ENCODE measurements around the gene LEF1. TPM values are rescaled to one million over a fixed set of nuclear protein-coding genes. Genes with fewer than 3 reads are reported as not detected.

The LEF1 gene
- total RNA-seq, 1 donor from 2014 or later, result 1.7 TPM

GRCh38 chr4:108049406-108049805, 119.3 kb downstream of the LEF1 start:
- no peaks in the 10 kb centered on the region for H3K36me3 Mint-ChIP-seq (ENCODE audit: unreplicated experiment)
- no peak for TF ChIP-seq CTCF (IDR thresholded peaks at IDR 0.05)
- H3K4me1 Mint-ChIP-seq (ENCODE audit: unreplicated experiment), result no peaks in the 10 kb centered on the region
- H3K4me3 Mint-ChIP-seq (ENCODE audit: unreplicated experiment), result no peak overlapping the region
- no peaks in the 10 kb centered on the region for H3K9me3 Mint-ChIP-seq (ENCODE audit: unreplicated experiment)
- H3K27ac Mint-ChIP-seq (ENCODE audit: unreplicated experiment), result no peak overlapping the region
- no peak for DNase-seq (ENCODE audit: extremely low spot score, unreplicated experiment)
- no peaks in the 10 kb centered on the region for H3K27me3 Mint-ChIP-seq (ENCODE audit: unreplicated experiment)

GRCh38 chr4:108048997-108049396, 119.7 kb downstream of the LEF1 start:
- Mint-ChIP-seq H3K9me3 (ENCODE audit: unreplicated experiment) (no peaks in the 10 kb centered on the region), H3K4me1 (ENCODE audit: unreplicated experiment) (no peaks in the 10 kb centered on the region), H3K27ac (ENCODE audit: unreplicated experiment) (no peak overlapping the region), H3K36me3 (ENCODE audit: unreplicated experiment) (no peaks in the 10 kb centered on the region), H3K4me3 (ENCODE audit: unreplicated experiment) (no peak overlapping the region), H3K27me3 (ENCODE audit: unreplicated experiment) (no peaks in the 10 kb centered on the region)
- no peak for TF ChIP-seq CTCF (IDR thresholded peaks at IDR 0.05)
- no peak for DNase-seq (ENCODE audit: extremely low spot score, unreplicated experiment)

GRCh38 chr4:108048157-108048556, 120.6 kb downstream of the LEF1 start:
- H3K27ac Mint-ChIP-seq (ENCODE audit: unreplicated experiment), result no peak overlapping the region

GRCh38 chr4:108047199-108047598, 121.5 kb downstream of the LEF1 start:
- Mint-ChIP-seq H3K27me3 (ENCODE audit: unreplicated experiment) (no peaks in the 10 kb centered on the region), H3K36me3 (ENCODE audit: unreplicated experiment) (no peaks in the 10 kb centered on the region), H3K27ac (ENCODE audit: unreplicated experiment) (no peak overlapping the region), H3K9me3 (ENCODE audit: unreplicated experiment) (no peaks in the 10 kb centered on the region), H3K4me3 (ENCODE audit: unreplicated experiment) (no peak overlapping the region), H3K4me1 (ENCODE audit: unreplicated experiment) (no peaks in the 10 kb centered on the region)
- TF ChIP-seq CTCF (IDR thresholded peaks at IDR 0.05), result no peak
- no peak for DNase-seq (ENCODE audit: extremely low spot score, unreplicated experiment)

More at GRCh38 chr4:108048157-108048556, 120.6 kb downstream of the LEF1 start:
- no peaks in the 10 kb centered on the region for H3K9me3 Mint-ChIP-seq (ENCODE audit: unreplicated experiment)
- no peak for DNase-seq (ENCODE audit: extremely low spot score, unreplicated experiment)
- H3K4me3 Mint-ChIP-seq (ENCODE audit: unreplicated experiment), result no peak overlapping the region
- H3K4me1 Mint-ChIP-seq (ENCODE audit: unreplicated experiment), result no peaks in the 10 kb centered on the region
- H3K36me3 Mint-ChIP-seq (ENCODE audit: unreplicated experiment), result no peaks in the 10 kb centered on the region
- TF ChIP-seq CTCF (IDR thresholded peaks at IDR 0.05), result no peak
- no peaks in the 10 kb centered on the region for H3K27me3 Mint-ChIP-seq (ENCODE audit: unreplicated experiment)

- H3K4me3 Mint-ChIP-seq (ENCODE audit: unreplicated experiment), result no peak overlapping the region
- H3K27me3 Mint-ChIP-seq (ENCODE audit: unreplicated experiment), result no peaks in the 10 kb centered on the region
- no peaks in the 10 kb centered on the region for H3K9me3 Mint-ChIP-seq (ENCODE audit: unreplicated experiment)
- no peak overlapping the region for H3K27ac Mint-ChIP-seq (ENCODE audit: unreplicated experiment)
- no peaks in the 10 kb centered on the region for H3K36me3 Mint-ChIP-seq (ENCODE audit: unreplicated experiment)
- no peak for TF ChIP-seq CTCF (IDR thresholded peaks at IDR 0.05)
- no peaks in the 10 kb centered on the region for H3K4me1 Mint-ChIP-seq (ENCODE audit: unreplicated experiment)
- no peak for DNase-seq (ENCODE audit: extremely low spot score, unreplicated experiment)
Measured at GRCh38 chr4:108045687-108046024, 123.1 kb downstream of the LEF1 start.
